Globus pallidus (tissue), 1 donor: ENCODE results near the gene TH.
A peak's percentile ranks its signal among the peaks of the same experiment; 100 is the strongest.

ENCODE experiments used
- DNase-seq: peaks from one replicate; pipeline ENCODE4 v3.0.0-alpha.2; 2015; ENCODE audit warnings: low spot score

TH gene

DNA sequence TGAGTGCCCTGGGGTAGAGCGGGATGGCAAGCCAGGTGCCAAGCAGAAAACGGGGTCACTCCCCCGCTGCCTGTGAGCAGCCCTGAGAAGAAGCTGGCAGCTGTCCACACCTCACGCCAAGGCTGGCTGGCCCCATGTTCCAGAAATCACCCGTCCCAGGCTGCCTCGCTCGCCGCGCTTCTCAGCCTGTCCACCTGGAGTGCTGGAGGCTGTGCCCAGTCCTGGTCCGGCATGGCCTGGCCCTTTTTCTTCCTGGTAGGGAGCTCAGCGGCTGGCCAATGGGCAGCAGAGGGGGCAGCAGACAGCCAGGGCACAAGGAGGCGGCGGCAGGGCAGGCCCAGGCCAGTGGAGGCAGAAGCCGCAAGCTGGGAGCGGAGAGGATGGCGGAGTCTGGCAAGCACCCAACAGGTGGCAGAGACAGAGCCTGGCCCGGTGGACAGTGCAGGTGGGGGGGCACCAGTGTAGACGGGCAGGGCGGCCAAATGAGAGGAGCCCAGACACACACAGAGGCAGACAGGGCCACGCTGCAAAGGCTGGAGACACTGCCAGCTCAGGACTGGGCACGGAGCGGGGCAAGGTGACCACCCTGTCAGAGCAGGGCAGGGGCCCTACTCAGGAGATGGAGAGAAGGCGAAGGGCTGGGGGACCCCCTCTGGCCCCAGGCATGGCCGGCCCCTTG lies 37.2 kb upstream of the TH start:
- DNase-seq, result no peak

DNA sequence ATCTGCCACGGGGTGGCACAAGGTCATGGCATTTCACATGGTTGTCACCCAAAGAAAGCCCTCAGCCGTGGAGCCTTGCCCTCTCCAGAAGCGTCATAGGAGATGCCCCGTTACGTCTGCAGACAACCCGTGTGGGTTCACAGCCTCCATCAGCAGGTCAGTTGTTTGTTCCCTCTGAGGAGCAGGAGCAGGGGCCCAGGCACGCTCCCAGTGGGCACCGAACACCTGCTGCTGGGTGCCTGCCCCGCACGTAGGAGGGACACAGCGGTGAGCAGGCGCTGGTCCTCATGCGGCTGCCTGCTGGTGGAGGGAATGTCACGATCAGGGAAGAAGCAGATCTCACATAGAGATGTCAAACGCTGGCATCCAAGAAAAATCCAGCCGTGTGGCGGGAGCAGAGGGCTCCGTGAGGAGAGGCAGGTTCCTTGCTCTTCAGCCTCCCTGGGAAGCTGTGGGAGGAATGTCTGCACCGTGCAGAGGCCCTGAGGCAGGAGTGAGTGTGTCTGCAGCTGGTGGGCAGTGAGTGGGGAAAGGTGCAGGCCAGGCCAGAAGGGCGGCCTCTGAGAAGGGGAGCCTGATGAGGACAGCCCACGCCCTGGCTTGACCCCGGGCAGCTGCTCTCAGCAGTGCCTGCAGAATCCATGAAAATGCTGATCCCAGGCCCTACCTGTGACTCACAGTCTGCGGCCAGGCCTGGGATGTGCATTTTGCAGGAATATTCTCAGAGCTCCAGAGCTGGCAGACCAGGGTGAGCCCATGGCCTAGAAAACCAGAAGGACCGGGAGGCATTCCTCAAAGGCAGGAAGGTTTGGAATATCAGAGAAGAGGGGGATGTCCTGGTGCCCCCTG lies 36.4 kb upstream of the TH start:
- no peak for DNase-seq

DNA sequence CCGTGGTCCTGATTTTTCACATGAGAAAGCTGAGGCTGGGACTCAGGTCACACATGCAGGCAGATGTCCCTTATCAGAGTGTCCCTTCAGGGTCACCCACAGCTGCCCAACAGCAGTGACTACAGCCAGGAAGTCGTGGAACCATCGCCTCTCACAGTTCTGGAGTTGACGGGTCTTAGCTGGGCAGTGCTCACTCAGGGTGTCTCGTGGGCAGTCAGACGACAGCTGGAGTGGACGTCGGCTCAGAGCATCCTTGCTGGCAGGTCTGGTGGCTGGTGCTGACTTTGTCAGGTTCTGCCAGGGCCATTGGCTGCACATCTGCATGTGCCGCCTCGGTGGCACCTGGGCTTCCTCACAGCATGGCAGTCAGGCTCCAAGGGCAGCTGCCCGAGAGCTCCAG lies 35.6 kb upstream of the TH start:
- DNase-seq, result no peak

DNA sequence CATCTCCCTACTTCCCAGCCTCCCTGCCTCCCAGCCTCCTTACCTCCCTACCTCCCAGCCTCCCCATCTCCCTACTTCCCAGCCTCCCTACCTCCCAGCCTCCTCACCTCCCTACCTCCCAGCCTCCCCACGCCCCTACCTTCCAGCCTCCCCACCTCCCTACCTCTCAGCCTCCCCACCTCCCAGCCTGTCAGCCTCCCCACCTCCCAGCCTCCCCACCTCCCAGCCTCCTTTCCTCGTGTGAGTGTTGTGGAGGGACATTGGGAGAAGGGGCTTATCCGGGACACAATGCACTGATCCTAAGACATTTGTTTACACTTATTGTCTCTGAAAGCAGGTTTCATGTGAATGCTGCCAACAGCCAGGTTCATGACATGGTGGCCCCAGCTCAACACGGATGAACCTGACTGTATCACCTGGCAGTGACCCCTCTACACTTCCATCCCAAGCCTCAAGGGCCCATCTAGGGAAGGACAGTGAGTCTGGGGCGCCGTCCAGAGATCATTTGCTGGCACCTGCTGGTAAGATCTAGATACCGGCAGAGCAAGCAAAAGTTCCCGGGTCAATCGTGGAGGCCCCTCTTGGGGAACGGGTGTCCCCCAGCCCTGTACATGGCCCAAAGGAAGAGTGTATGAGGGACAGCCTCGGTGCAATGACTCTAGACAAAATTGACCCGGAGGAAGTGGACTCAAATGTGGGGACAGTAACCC lies 34.5 kb upstream of the TH start:
- DNase-seq, result no peak

DNA sequence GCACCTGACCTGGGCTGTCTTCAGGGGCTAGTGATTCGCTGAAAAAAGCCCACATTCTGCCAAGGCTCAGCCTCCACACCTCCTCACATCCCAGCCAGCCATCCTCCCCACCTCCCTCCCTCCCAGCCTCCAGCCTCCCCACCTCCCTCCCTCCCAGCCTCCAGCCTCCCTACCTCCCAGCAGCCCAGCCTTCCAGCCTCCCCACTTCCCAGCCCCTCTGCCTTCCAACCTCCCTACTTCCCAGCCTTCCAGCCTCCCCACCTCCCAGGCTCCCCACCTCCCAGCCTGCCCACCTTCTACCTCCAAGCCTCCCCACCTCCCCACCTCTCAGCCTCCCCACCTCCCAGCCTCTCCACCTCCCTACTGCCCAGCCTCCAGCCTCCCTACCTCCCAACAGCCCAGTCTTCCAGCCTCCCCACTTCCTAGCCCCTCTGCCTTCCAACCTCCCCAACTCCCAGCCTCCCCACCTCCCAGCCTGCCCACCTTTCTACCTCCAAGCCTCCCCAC lies 33.7 kb upstream of the TH start:
- DNase-seq, result no peak

DNA sequence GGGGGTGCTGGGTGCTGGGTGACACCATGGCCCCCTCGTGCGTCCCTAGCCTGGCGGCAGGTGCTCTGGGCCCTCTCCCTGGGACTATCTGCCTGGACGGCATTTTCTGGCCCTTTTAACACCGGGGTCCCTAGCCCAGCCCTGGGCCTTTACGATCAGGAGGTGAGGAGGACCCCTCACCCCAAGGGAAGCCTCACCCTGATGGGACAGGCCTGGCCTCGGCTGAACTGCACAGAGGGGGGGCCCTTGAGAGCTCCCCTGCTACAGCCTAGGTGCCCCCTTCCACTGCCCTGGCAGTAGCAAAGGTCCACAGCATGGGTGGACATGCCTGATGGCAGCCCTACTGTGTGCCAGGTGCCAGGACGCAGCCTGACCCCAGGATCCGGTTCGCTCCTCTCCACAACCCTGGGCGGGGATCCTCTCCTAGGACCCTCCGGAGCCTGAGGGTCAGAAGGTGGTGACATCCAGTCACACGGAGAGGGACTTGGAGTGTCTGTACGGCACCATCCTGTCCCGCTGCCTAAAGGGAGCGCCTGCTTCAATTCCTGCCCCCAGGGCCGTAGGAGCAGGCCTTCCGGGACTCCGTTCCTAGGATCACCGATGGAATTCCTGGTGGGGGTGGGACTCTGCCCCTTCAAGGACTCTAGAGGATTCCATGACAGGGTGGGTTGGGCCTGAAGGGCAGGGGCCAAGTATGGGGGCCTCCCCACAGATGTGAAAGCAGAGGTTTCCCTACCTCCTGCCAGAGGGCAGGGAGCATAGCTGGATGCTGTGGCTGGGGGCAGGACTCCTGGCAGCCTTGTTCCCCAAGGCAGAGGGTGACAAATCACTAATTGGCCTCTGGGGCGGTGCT lies 33.0 kb upstream of the TH start:
- DNase-seq, result no peak

DNA sequence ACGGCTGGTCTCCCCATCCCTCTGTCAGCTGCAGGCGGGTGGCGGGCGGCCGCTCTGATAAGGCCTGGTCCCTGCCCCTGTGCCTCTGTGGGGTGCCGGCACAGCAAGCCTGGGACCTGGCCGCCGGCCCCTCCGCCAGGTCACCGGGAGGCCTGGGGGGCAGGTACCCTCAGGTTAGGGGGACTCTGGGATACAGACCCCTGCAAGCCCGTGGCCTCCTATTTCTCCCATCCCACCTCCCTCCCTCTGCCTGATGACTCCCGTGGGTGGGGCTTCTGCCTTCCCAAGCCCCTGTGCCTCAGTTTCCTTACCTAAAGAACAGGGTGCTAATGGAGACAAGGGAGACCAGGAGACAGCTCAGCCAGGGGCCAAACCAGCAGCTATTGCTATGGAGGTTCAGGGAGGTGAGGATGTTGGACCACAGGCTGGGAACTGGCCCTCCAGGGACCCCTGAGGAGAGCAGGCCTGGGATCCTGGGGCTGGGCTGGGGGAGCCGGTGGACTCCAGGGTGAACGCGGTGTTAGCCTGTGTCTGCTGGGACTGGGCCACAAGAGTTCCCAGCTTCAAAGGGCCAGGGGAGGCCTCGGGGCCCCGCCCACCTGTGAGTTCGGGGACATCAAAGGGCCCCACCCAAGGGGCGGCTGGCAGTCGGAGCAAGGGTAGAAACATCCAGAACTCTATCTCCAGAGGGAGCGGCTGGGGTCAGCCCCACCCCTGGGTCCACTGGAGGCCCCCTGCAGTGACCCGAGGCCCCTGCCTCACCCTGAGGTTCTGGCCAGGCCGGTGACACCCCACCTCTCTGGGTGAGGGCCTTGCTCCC lies 32.0 kb upstream of the TH start:
- no peak for DNase-seq

DNA sequence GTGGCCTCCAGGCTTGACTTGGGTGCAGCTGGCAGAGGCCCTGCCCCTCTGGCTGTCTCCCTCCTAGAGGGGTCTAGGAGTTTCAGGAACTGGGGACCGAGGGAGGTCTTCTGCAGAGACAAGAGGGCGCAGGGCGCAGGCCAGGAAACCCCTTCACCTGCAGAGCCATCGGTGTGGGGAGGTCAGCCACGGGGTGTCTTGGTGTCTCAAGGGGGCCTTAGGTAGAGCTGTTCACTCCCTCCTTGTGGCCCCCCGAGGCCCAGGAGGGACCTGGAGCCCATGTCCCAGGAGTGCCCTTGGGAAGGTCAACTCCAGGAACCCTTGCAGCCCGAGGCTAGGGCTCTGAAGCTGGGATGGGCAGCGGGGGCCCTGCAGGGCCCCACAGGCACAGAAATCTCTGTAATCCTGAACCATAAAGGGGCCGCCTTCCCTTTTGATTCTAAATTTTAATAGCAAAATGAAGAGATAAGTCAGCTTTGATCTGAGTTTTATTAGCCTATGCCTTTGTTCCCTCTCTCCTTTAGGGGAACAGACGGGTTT lies 31.4 kb upstream of the TH start:
- DNase-seq, result no peak

DNA sequence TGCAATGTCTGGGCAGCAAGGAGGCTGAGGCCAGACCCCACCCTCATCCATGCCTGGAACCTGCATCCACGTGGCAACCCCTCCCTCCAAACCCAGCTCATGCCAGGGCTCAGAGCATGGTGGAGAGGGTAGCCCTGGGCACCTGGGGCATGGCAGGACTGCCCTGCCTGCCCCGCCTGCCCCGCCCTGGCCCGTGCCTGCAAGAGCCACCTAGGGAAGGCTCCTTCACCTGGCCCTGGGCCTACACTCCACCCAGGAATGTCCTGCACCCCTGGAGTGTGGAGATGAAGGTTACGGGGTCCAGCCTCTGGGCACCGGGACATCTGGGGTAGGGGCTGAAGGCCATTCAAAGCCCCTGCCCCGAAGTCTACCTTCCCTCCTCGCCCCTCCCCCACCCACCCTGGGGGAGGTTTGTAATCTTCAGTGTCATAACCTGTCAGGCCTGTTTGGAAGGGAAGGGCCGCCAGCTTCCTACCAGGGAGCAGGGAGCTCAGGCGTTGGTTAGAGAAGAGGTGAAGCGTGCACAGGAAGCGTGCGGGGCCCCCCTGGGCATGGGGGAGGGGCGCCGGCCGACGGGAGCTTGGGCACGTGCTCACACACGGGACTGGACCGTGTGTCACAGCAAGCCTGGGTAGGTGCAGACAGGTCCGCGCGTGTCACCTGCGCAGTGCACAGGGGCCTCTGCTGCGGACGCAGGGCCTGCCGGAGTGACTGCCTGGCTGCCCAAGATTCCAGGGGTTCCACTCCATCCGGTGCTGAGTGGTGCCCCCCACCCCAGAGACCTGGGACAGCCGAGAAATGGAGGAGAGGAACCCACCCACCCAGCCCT lies 30.7 kb upstream of the TH start:
- DNase-seq, result no peak

DNA sequence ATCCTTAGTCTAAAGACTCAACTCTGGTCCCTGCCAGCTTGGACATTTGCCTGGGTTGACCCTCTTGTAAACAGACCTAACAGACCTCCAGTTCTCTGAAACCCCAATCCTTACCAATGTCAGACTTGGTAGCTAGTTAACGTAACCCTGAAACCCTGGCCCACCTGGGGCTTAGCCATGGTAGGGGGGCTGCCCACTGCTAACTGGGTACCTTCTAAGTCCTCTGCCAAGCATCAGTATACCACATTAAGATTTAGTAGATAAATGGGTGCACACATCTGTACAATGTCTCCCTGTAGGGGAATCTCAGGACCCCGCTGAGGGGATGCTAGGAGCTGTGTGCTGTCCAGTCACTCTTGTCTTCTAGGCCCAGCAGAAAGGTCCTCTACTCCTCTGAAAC lies 29.9 kb upstream of the TH start:
- DNase-seq, result no peak

DNA sequence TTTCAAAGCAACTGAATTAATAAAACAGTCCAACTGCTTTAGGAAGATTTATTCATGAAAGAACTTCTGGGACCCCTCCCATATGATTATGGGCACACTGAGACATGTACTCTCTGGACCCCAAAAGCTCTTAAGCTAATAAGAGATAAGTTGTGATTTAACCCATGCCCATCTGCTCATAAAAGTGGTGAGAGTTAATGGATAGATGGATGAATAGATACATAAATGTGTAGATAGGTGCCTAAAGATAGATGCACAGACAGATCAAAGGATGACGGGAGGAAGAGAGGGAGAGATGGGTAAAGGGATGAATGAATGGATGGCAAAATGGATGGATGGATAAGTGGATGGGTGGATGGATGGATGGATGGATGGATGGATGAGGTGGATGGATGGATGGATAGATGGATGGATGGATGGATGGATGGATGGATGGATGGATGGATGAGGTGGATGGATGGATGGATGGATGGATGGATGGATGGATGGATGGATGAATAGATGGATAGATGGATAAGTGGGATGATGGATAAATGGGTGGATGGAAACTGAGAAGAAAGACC lies 29.4 kb upstream of the TH start:
- no peak for DNase-seq

DNA sequence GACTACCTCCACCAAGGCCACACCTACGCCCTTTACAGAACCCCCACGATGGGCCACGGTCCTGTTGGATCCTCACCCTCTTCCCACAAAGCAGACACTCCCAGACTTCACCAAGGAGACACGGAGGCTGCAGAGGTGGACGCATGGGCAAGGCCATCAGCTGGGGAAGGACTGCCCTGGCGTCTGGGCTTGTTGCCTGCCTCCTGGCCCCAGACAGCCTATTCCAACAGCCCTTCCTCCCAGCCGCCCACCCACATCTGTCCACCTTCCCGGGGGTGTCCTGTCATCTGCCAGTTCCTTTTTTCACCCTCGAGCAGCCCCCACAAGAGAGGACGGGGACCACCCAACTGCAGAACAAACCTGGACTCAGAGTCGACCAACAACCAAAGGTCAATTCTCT lies 28.9 kb upstream of the TH start:
- no peak for DNase-seq

DNA sequence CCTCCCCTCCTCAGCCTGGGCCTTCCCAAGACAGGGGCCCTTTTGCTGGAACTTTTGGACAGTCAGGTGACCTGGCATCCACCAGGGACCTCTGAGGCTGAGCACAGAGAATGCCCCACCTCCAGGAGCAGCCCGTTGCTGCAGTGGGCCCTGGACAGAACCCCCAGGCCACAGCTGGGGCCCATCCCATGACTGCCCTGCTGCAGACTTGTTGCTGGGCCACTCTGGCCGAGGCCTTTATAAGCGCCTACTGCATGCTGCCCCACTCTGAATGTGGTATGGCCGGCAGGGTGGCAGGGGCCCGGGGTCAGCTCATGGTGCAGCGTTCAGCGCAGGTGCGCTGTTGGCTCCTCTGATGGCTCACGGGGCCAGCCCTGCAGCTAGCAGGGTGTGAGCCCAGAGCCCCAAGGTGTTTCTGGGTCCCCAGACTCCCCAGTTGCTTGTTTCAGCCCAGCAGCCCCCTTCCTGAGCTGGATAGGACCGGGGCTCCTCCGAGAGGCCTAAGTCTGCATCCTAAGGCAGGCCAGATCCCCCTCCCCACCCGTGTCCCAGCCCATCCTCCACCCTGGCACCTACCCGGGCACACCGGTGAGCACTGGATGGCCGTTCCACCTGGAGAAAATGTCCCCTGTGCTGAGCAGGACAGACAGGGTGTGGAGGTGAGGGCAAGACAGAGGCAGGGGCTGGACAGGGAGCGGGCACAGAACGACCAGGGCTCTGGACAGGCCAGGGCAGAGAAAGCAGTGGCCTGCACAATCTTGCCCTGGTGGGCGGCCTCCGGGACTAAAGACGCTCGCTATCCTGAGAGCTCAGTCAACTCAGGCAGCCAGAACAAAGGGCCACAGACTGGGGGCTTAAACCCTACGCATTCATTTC lies 28.1 kb upstream of the TH start:
- no peak for DNase-seq

DNA sequence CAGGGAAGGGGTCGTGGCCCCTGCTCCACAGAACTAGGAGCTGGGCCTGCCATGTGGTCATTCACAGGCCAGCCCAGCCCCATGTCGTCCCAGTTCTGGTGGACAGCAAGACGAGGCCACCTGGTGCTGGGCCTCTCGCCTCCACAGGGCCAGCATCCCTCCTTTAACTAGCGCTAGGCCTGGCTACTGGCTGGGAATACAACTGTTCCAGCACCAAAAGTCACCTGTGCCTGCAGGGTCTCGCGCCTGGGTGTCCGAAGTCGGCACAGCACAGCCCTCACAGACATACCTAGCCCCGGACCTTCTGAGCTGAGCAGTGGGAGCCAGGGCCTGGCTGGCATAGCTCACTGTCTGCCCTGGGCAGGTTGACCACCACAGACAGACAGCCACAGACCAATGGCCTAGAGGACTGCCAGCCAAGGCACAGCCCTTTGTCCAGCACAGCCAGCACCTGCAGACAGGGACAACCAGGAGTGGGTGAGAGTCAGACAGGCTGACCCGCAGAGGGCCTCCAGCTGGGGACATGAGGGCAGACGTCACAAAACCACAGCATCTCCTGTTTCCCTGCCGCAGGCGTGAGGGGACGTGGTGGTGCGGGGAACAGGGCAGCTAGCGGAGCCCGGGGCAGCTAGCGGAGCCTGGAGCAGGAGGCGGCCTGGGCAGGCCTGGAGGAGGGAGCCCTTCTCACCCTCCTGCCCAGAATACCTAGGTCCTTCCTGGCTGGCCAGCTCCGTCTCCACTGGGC lies 27.2 kb upstream of the TH start:
- no peak for DNase-seq

DNA sequence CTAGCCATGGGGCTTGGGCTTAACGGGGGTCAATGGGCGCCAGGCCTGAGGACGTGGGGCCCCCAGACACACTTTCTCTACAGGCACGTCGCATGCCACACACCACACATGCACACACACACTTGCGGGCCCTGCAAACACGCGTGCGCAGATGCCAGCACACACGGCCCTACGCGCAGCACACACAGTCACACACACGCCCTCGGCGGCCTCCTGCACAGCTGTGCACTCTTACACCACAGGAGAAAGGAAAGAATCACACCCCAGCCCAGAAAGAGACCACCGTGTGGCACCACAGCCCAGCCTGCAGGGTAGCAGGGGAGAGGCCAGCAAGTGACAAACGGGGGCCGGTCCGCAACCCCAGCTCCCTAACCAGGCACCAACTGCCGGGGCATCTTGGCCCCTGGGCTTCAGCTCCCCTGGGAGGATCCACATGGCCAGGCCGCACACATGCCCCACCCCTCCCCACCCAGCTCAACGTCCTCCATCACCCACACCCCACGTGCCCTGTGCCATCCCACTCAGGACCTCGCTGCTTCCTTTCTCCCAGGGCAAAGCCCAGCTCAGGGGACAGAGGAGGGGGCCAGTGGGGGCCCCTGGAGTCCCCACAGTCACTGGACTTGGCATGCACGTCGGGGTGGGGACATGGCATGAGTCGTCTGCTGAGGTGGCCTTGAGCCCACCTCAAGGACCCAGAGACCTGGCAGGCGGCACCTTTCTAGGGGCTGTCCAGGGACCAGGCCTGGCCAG lies 26.3 kb upstream of the TH start:
- DNase-seq, result no peak

DNA sequence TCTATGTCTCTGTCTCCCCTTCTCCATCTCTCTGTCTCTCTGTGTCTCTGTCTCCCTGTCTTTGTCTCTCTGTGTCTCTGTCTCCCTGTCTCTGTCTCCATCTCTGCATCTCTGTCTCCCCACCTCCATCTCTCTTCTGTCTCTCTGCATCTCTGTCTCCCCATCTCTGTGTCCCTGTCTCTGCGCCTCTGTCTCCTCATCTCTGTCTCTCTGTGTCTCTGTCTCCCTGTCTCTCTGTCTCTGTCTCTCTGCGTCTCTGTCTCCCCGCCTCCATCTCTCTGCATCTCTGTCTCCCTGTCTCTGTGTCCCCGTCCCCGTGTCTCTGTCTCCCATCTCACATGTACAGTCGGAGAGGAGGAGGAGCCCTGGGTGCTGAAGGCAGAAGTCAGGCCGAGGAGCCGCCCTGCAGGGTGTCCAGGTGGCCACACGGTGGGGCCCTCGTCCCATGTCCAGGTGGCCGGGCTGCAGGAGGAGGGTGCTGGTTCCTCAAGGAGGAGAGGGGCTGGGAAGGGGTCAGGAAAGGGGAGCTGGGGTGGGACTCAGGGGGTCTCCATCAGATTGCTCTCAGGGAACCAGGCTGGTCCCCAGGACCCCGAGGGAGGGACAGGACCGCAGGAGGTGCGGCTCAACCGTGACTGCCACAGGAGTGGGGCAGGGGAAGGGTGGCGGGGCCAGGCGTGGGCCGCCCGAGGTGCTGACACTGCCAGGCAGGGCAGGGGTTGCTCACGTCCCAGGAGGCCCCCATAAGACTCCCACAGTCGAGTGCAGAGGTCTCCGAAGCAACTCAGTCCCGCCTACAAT lies 25.6 kb upstream of the TH start:
- peak; percentile 21 for DNase-seq
